Activated CD8-positive, alpha-beta T cell treated with anti-CD3 and anti-CD28 coated beads for 36 hours (primary cell): ENCODE results near the gene DYSF. TPM values are rescaled to one million over a fixed set of nuclear protein-coding genes. Genes with fewer than 3 reads are reported as not detected.

Experiments used
- ATAC-seq: fragments of 200-7000 bp; cut with Tn5 transposase; one replicate; pipeline ENCODE4 v1.10.0; 2021; ENCODE audit warnings: mild to moderate bottlenecking, moderate library complexity
- CTCF ChIA-PET: fragments of 350-600 bp; sonication (Branson Sonifier 250); formaldehyde crosslinking; loops from one replicate; lab custom pipeline; 2021; ENCODE audit warnings: antibody characterized with exemption; lab: Charles Lee
- POLR2A ChIA-PET: fragments of 350-600 bp; sonication (Branson Sonifier 250); formaldehyde crosslinking; loops from one replicate; lab custom pipeline; 2021; ENCODE audit warnings: antibody characterized with exemption; lab: Charles Lee
- DNase-seq: peaks from one replicate; pipeline ENCODE4 v3.0.0-alpha.2; 2020
- H3K27ac Mint-ChIP-seq: one replicate; pipeline ENCODE4 v1.8.0; 2021; ENCODE audit warnings: mild to moderate bottlenecking, mixed read lengths
- H3K27me3 Mint-ChIP-seq: one replicate; pipeline ENCODE4 v1.8.0; 2021; ENCODE audit warnings: mixed read lengths
- H3K36me3 Mint-ChIP-seq: one replicate; pipeline ENCODE4 v1.8.0; 2021; ENCODE audit warnings: low read depth, mixed read lengths
- H3K4me1 Mint-ChIP-seq: one replicate; pipeline ENCODE4 v1.8.0; 2021; ENCODE audit warnings: low read depth, mixed read lengths
- H3K4me3 Mint-ChIP-seq: one replicate; pipeline ENCODE4 v1.8.0; 2021; ENCODE audit warnings: mild to moderate bottlenecking, moderate library complexity, mixed read lengths
- H3K9me3 Mint-ChIP-seq: one replicate; pipeline ENCODE4 v1.8.0; 2021; ENCODE audit warnings: mixed read lengths
- intact Hi-C: fragments of 100-400 bp; cut with micrococcal nuclease; formaldehyde crosslinking; loops from one replicate; pipeline ENCODE4 v1.10.0; 2022
- total RNA-seq, 2 experiments: library from RNA; stranded (reverse); gene quantifications; one replicate each; pipeline ENCODE4 v1.2.3, GENCODE V29; 2021
- TF ChIP-seq, protein P1 (sequence below): fragments of 200-600 bp; IDR thresholded peaks from one replicate; pipeline ENCODE4 v1.8.0; 2022; ENCODE audit warnings: antibody characterized with exemption, mild to moderate bottlenecking

DYSF gene
- total RNA-seq, 2 experiments from 2014 or later = 3.5 to 3.8 TPM

DNA sequence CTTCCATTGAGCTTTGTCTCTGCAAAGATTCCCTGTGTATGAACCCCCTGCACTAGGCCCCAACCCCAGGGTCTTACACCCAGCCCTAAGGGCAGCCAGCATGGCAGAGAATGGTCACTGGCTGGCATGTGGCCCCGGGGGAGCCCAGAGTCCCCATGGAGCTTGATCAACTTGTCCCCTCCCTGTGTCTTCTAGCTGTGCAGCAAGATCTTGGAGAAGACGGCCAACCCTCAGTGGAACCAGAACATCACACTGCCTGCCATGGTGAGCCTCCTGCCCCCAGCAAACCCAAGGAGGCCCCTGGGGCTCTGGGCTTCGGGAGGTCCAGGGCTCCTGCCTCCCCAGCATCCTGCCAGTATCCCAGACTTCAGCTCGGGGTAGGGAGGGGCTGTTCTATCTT, 81.5 kb downstream of the DYSF start:
- peaks cover 14% of the 10 kb centered on the region for H3K27me3 Mint-ChIP-seq
- POLR2A ChIA-PET = no interaction called here
- no peak overlapping the region for H3K27ac Mint-ChIP-seq
- CTCF ChIA-PET = interaction anchor here (0.7 to 6.8 kb wide), 3 partner anchors 12 to 757 kb away, joined by 3 to 36 read pairs (median 3); no protein-coding TSS in a partner anchor
- TF ChIP-seq, protein P1, sequence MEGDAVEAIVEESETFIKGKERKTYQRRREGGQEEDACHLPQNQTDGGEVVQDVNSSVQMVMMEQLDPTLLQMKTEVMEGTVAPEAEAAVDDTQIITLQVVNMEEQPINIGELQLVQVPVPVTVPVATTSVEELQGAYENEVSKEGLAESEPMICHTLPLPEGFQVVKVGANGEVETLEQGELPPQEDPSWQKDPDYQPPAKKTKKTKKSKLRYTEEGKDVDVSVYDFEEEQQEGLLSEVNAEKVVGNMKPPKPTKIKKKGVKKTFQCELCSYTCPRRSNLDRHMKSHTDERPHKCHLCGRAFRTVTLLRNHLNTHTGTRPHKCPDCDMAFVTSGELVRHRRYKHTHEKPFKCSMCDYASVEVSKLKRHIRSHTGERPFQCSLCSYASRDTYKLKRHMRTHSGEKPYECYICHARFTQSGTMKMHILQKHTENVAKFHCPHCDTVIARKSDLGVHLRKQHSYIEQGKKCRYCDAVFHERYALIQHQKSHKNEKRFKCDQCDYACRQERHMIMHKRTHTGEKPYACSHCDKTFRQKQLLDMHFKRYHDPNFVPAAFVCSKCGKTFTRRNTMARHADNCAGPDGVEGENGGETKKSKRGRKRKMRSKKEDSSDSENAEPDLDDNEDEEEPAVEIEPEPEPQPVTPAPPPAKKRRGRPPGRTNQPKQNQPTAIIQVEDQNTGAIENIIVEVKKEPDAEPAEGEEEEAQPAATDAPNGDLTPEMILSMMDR = no peak
- ATAC-seq = no peak
- H3K9me3 Mint-ChIP-seq = no peaks in the 10 kb centered on the region
- intact Hi-C loops = no loop called here
- no peak overlapping the region for H3K4me3 Mint-ChIP-seq
- no peaks in the 10 kb centered on the region for H3K36me3 Mint-ChIP-seq
- no peaks in the 10 kb centered on the region for H3K4me1 Mint-ChIP-seq
- DNase-seq = no peak

DNA sequence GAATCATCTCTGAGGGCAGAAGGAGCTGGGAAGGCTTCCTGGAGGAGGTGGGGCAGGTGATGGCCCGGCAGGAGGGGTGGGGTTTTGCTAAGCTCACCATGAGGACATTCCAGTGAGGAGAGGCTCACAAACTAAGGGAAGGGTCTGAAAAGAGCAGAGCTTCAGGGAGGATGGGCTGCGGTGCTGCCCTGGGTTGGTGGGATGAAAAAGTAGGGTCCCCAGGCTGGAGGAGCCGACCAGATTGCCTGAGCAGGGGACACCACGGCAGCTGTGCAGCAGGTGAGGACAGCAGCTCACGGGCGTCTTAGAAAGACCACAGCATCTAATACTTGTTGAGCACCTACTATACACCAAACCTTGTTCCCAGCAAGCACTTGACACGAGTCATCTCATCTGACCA, 82.2 kb downstream of the DYSF start:
- no peaks in the 10 kb centered on the region for H3K36me3 Mint-ChIP-seq

DNA sequence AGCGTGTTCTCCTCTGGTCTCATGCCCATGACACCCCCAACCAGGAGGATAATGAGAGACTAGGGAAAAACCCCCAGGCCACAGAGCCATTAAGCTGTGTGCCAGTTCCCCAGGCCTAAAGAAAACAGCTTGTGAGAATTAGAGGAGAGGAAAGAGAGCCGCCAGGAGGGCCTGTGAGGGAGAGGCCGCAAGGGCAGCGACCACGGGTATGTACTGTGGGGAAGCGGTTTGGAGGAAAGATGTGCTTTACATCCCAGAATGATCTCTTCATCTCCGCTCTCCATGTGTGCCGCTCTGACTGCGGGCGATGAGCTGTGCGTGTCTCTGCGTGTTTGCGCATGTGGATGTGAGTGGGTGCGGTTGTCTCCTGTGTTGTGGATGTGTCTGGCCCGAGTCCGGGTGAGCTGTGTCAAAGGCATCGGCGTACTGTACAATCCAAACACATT, 82.9 kb downstream of the DYSF start:
- Mint-ChIP-seq H3K9me3 (no peaks in the 10 kb centered on the region), H3K4me1 (no peaks in the 10 kb centered on the region), H3K4me3 (no peak overlapping the region), H3K27me3 (peaks cover 9% of the 10 kb centered on the region), H3K27ac (no peak overlapping the region), H3K36me3 (no peaks in the 10 kb centered on the region)
- CTCF ChIA-PET = interaction anchor here (1.3 to 6.8 kb wide), 2 partner anchors 11 to 25 kb away, joined by 4 to 36 read pairs; no protein-coding TSS in a partner anchor
- TF ChIP-seq, protein P1 = no peak
- intact Hi-C loops = no loop called here
- ATAC-seq (no peak), DNase-seq (no peak)
- POLR2A ChIA-PET = no interaction called here

More for the DNA sequence above, 82.2 kb downstream of the DYSF start:
- ATAC-seq (no peak), DNase-seq (no peak)
- ChIA-PET POLR2A (no interaction called here), CTCF (interaction anchor here (1.2 to 6.8 kb wide), 3 partner anchors 11 to 221 kb away, joined by 3 to 36 read pairs (median 4); no protein-coding TSS in a partner anchor)
- peaks cover 14% of the 10 kb centered on the region for H3K27me3 Mint-ChIP-seq
- H3K27ac Mint-ChIP-seq = no peak overlapping the region
- intact Hi-C loops = no loop called here
- H3K4me1 Mint-ChIP-seq = no peaks in the 10 kb centered on the region
- no peaks in the 10 kb centered on the region for H3K9me3 Mint-ChIP-seq
- H3K4me3 Mint-ChIP-seq = no peak overlapping the region
- TF ChIP-seq, protein P1 = no peak

DNA sequence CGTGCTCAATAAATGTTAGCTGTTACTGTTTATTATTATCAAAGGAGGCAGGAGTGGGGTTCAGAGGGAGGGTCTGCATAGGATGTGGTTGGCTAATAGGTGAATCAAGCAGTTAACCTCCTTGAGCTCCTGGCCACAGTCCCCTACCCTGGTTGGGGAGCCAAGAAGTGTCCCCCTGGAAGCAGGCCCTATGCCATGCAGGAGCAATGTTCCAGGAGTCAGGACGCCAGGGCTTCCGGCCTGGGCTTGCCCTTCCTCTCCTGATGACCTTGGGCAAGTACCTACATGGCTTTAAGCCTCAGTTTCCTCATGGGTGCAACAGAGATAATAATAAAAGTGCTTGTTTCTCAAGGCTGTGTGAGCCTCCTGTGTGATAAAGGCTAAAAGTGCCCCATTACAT, 84.9 kb downstream of the DYSF start:
- Mint-ChIP-seq H3K4me3 (no peak overlapping the region), H3K9me3 (no peaks in the 10 kb centered on the region), H3K27ac (no peak overlapping the region), H3K36me3 (no peaks in the 10 kb centered on the region), H3K27me3 (peaks cover 5% of the 10 kb centered on the region), H3K4me1 (no peaks in the 10 kb centered on the region)
- ATAC-seq = no peak
- TF ChIP-seq, protein P1 = no peak
- ChIA-PET CTCF (interaction anchor here (0.5 to 6.8 kb wide), 3 partner anchors 9 to 1216 kb away, joined by 3 to 36 read pairs (median 3); no protein-coding TSS in a partner anchor), POLR2A (no interaction called here)
- intact Hi-C loops = no loop called here
- DNase-seq = no peak

DNA sequence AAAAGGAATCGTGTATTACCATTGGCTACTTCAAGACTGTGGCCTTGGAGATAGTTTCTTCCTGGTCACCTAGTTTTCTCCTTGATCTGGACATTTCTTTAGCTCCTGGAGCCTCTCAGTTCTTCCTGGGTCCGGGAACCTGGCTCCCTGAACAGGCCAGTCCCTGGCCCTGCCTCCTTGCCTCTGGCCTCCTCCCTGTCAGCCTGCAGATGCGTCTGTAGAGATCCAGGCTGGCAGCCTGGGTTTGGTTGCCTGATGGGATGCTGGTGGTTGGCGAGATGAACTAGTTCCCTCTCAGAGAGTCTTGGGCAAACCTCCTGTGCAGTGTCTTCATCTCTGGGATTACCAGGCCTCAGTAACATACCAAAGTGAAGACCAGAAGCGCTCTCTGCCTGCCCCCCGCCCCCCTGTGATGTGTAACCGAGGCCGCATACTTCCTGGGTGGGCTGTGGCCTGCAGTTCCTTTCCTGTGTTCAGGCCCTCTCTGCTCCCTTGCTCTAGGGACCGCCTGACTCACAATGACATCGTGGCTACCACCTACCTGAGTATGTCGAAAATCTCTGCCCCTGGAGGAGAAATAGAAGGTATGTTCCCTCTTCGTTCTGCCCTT, 85.4 kb downstream of the DYSF start:
- CTCF ChIA-PET = interaction anchor here (1.0 to 6.8 kb wide), 3 partner anchors 8 to 1041 kb away, joined by 3 to 36 read pairs (median 3); no protein-coding TSS in a partner anchor

More for the DNA sequence above, 85.4 kb downstream of the DYSF start:
- no peaks in the 10 kb centered on the region for H3K4me1 Mint-ChIP-seq
- peak overlapping the region; percentile 57 for H3K27ac Mint-ChIP-seq
- POLR2A ChIA-PET = no interaction called here
- intact Hi-C loops = no loop called here
- TF ChIP-seq, protein P1 = no peak
- peak overlapping the region; percentile 49 for H3K4me3 Mint-ChIP-seq
- H3K36me3 Mint-ChIP-seq = no peaks in the 10 kb centered on the region
- ATAC-seq (peak; percentile 87), DNase-seq (peak; percentile 51)
- H3K9me3 Mint-ChIP-seq = no peaks in the 10 kb centered on the region
- peaks cover 4% of the 10 kb centered on the region for H3K27me3 Mint-ChIP-seq
